NCI-H146 (cell line): ENCODE measurements around the gene TSG101.

Experiments
- DNase-seq: peaks from one replicate; lab custom pipeline; 2025; lab: John Stamatoyannopoulos, UW

The TSG101 gene, protein sequence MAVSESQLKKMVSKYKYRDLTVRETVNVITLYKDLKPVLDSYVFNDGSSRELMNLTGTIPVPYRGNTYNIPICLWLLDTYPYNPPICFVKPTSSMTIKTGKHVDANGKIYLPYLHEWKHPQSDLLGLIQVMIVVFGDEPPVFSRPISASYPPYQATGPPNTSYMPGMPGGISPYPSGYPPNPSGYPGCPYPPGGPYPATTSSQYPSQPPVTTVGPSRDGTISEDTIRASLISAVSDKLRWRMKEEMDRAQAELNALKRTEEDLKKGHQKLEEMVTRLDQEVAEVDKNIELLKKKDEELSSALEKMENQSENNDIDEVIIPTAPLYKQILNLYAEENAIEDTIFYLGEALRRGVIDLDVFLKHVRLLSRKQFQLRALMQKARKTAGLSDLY

DNA sequence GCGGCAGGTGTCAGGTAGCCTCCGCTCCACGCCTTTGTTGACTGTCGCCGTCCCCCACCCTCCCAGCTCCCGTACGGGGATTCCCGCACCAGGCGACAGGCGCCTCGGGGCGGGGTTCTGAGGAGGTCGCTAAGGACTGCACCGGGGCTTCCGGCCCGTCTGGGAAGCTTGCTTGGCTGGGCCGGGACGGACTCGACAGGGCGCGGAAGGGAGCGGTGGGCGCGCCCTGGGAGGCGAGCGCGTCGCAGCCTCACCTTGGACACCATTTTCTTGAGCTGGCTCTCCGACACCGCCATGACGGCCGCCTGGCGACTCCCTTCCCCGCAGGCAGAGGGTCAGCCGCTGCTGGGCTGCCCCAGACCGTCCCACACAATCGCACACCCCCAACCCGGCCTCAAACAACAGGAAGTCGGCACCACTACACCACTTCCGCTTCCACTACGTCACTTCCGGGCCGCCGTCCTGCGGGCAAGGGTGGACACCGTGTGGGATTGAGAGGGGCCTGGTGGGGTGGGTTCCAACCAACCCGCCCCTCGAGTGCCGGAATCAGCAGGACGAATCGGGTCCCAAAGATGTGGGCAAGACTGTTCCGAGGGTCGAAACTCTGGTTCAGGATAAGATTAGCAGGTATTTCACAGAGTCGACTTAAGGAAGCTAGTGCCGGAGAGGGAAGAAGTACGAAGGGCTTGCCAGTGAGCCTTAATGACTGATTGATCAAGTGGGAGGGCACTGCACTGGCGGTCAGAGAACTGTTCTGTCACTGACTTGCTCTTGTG is at the start of gene TSG101:
Gene TSG101 (minus strand): TSS at position 422 of the 776 bp plus-strand sequence. CDS start 126 bp downstream, at position 296.
- DNase-seq: peak; percentile 93

DNA sequence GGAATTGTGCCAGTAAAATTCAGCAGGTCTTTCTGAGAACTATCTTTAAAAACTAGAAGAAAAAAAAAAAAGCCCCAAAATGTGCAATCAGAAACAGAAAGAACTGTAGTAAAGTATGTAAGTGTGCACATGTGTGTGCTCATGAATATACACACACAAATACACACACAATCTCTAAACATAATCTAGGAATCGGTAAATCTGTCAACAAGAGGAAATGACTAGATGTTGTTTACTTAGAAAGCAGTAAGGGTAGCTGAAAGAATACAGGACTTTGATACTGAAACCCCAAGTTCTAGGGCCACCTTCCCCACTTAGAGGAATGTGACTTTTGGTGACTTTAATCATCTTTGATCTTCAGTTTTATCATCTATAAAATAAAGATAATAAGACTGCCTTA is 48.6 kb upstream of the TSG101 start:
- DNase-seq: no peak

DNA sequence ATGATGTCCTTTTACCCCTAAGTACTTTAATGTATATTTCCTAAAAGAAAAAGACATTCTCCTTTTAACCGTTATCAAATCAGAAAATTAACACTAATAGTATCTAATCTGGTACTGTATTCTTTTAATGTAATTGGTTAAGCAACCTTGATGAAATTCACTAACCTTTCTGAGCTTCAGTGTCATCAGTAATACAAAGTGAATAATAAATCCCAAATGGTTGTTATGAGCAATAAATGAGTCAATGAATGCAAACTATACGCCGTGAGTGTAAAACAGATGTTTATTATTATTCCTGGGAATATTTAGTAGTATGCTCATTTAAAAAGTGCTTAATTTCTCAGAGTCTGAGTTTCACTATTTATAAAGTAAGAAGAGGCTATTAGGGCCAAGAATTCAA is 40.3 kb upstream of the TSG101 start:
- DNase-seq: no peak

DNA sequence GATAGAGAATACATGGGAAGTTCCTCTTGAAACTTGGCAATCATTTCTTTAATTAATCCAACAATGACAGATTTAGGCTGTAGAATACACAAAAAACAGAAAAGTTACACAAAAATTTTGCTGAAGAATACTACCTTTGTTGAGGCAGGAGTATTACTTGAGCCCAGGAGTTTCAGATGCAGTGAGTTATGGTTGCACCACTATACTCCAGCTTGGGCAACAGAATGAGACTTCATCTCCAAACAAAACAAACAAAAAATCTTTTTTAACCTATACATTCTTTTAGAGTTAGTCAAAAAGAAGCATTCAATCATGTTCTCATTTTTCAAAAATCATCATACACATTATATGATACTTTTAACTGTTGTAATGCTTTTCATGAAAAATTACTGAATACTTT is 39.7 kb upstream of the TSG101 start:
- no peak for DNase-seq

DNA sequence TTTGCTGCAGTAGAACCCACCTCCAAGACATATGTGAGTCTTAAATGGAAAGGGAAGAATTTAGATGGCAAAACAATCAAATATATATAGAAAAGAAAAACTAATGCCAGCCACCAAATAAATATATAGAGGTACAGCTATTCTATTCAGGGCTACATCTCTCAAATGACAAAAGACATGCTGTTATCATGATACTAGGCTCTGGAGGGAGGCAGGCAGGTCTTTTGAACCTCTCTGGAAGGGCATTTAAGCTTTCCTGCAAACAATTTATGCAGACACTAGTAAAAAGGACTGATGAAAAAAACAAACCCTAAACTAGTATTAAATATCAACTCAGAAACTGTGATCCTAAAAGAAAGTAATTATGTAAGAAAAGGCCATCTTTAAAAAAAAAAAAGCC is 37.4 kb upstream of the TSG101 start:
- no peak for DNase-seq

DNA sequence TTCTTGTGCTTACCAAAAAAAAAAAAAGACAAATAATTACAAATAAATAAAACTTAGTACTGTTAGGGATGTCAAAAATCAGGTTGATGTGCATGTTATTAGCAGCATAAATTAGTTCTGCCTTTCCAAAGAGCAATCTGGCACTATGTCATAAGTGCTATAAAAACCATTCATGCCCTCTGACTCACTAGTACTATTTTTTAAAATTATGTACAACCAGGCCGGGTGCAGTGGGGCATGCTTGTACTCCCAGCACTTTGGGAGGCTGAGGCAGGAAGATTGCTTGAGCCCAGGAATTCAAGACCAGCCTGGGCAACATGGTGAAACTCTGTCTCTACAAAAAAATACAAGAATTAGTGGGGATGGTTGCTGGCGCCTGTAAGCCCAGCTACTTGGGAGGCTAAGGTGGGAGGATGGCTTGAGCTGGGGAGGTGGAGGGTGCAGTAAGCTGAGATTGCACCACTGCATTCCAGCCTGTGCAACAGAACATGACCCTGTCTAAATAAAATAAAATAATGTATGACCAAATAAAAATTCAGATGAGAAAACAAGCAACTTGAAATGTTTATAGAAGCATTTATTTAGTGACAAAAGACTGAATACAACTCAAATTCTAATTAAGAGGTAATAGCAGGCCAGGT is 36.5 kb upstream of the TSG101 start:
- DNase-seq: no peak

DNA sequence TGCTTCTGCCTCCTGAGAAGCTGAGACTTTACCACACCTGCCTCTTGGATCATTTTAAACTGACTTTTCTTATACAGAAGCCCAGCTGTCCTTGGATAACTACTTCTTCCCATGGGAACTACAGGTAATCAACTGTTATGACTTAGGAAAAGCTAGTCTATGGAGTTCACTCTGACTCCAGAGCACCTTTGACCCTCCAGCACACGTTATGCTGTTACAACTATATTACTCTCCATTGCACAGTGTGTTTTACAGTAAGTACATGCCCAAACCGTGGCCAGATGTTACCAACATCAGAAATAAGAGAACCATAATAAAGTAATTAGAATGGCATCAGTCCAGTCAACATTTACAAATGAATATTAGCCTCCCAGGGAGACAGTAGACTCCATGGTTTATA is 21.3 kb upstream of the TSG101 start:
- no peak for DNase-seq

DNA sequence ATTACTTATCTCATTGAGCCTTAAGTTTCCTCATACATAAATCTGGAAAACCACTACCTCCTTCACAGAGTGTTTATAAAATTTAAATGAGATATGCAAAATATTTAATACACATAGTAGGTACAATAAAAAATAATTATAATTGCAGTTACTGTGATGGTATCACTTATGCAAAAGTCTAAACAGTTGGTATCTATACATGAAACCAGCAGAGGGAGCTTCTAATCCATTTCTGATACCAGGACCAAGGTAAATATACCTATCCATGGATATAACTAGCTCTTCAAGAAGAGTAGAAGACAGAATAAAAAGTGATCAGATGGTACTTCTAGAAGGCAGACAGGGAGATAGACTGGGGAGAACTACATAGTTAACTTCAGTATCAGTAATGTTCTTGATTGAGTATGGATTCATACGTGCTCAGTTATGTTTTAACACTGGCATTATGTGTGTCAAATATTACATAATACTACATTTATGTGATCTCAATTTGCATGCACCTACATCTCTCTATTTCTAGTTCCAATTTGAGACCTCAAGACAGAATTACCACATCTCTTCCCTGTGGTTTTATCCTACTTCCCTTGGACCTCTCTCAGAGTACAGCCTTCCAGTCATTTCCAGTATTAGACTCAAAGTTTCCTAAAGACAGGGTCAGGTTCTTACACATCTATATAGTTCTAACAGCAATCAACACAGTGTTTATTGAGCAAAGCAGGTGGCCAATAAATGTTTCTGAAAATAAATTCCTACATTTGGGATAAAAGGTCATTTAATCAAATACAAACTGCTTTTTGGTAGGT is 13.7 kb upstream of the TSG101 start:
- DNase-seq: peak; percentile 20

DNA sequence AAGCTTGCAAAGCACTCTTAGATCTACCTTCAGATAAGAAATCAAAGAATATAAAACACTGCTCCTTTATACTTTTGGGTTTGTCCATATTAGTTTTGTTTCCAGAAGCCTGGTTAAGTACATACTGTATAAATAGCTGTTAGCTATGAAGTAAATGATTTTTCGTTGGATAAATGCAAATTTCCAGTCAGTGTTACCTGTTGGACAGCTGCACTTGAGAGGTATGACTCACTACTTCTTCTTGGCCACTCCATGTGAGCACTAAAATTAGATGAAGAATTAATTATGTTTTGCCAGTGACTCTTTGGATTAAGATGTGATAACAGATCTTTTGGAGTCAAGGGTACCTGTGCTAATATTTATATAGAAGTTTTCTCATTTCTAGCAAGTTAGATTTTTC is 9.5 kb upstream of the TSG101 start:
- no peak for DNase-seq

DNA sequence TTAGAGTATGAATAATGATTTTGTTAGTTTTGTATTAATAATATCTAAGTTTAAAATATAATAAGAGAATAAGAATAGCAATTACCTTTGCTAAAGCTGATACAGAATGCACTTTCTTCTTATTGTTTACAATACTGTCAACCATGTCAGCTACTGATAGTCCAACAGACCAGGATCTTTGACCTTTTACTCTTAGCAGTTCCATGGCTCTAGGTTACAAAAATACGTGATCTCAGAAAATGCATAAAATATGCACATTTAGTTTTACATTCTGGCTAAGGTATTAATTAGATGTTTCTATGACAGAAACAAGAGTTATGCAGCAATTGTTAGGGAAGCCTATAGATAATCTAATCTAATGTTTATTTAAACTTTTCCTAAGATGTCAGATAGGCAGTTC is 7.5 kb upstream of the TSG101 start:
- no peak for DNase-seq

DNA sequence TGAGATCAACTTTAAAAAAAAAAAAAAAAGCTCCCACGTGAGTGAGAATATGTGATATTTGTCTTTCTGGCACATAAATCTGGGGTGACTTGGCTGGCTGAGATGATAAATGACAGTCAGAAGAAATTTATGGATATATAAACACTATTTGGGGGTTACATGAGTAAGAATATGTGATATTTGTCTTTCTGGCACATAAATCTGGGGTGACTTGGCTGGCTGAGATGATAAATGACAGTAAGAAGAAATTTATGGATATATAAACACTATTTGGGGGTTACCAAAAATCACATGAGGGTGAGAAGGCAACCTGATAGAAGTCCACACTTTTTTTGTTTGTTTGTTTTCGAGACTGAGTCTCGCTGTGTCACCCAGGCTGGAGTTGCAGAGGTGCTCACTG is 6.6 kb upstream of the TSG101 start:
- DNase-seq: no peak

DNA sequence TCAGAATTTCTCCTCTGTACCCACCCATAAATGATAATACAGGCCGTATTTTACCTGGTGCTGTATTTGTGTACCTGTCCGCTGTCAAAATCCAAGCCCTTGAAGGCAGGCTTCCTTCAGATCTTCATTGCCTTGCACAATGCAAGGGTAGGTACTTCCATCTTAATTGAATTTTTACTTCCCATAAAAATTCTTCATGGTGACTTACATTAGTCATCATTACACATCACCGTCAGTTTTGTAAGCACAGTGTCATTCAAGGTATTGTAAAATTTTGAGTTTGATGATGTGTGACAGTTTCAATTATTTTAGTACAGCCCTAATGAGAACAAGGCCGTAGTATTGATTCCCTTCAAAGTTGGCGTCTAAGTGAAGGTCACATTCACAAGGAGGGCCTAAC is 770 bp upstream of the TSG101 start:
- no peak for DNase-seq

DNA sequence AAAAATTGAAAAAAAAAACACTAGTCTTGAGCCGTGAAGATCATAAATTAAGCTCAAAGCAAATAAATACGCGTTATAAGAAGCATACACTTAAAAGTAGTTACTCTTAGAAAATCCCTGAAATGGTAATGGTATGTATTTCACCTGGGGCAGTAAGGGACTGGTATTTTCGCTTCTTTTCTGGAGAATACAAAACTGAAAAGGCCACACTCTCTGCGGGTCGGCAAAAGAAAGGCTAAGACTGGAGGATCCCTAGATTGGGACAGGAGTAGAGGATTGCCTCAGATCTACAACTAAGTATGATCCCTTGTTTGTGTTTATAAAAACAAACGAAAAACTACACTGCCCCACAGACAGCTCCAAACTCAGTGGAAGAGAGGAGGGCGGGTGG is 617 bp downstream of the TSG101 start:
- no peak for DNase-seq

DNA sequence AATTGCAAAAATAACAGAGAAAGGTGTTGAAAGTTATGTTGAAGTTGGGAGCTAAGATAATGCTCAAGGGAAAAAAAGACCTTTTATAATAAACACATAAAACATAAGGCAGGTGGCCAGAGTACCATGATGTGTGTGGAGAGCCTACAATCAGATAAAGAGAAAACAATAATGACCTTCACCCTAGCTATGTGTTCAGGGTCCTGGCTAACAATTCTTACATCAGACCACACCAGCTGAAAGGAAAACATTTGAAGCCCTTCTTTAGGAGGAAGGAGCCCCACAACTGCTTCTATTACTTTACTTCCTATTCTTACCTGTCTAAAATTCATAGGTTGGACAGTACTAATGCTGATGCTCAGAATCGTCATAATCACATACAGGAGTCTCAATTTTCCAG is 2.5 kb downstream of the TSG101 start:
- no peak for DNase-seq

DNA sequence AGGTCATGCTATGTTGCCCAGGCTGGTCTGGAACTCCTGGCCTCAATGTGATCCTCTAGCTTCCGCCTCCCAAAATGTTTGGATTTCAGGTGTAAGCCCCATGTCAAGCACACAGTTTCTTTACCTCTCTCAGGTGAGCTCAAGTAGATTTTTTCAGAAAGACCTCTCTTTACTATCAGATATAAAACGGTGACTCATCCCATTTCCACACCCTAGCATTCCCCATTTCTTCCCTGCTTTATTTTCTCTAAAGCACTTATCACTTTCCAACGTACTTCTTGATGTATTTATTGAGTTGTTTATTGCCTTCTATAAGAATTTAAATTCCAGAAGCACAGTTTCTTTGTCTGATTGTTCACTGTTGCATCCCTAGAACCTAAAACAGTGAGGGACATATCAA is 3.7 kb downstream of the TSG101 start:
- DNase-seq: no peak

DNA sequence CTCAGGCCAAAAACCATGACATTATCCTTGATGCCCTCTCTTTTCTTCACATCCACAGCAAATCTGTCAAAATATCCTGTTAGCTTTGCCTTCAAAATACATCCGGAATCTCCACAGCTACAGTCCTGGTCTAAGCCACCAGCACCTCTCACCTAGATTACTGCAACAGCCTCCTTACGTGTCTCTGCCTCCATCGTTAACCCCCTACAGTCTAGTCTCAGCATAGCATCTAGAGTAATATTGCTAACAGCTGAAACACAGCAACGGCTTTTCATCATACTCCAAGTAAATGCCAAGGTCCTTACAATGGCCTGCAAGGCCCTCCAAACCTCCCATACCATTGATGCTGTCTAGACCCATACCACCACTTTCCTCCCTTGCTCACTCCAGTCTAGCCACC is 4.4 kb downstream of the TSG101 start:
- DNase-seq: no peak

DNA sequence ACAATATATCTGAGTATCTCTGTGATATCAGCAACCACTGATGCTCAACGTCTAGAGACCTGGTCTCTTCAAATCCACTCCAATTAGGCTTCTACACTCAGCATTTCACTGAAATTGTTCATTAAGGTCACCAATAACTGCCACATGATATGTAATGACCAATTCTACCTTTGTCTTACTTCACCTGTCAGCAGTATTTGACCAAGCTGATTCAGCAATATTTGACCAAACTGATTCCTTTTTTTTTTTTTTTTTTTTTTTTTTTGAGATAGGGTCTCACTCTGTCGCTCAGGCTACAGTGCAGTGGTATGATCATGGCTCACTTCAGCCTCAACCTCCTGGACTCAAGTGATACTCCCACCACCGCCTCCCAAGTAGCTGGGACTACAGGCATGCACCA is 5.6 kb downstream of the TSG101 start:
- DNase-seq: no peak

DNA sequence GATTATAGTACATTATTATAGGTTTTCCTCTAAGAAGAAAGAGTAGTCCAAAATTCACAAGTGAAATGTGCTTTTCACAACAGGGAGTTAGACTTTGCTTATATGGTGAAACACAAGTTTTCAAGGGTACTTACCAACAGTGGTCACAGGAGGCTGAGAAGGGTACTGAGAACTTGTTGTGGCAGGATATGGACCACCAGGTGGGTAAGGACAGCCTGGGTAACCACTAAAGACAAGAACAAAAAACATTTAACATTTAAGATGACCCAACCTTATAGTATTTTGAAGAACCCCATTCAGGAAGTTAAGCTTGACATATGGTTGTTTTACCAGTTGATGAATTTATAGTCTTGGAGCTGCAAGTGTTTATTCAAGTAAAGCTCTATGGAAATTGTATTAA is 24.4 kb downstream of the TSG101 start:
- no peak for DNase-seq

DNA sequence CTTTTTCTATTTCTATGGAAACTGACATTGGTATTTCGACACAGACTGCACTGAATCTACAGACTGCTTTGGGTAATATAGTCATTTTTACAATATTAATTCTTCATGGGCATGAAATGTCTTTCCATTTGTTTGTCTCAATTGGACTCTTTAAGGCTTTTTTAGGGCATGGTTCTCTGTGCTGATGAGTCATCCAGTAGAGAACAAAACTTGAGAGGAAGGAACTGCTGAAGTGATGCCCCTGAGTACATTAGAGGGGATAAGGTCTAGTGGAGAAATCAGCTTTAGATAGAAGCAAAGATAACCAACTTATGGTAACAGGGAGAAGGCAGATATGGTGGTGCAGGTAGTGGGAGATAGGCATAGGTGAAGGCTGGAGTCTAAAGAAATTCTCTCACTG is 25.1 kb downstream of the TSG101 start:
- DNase-seq: no peak

DNA sequence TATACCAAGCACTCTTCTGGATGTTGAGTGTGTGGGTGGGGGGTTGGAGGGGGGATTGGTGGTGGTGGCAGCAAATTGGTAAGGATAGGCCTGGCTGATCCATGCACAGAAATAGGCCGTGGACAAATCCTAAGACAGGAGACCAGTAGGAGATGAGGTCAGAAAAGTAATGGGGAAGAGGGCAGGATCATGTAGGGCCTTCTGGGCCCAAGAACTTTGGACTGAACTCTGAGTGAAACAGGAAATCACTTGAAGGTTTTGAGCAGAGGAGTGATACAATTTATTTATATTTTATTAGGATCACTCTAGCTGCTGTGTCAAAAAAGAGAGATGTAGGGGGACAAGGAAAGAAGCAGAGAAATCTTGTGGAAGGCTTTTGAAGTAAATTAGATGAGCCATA is 28.7 kb downstream of the TSG101 start:
- no peak for DNase-seq

DNA sequence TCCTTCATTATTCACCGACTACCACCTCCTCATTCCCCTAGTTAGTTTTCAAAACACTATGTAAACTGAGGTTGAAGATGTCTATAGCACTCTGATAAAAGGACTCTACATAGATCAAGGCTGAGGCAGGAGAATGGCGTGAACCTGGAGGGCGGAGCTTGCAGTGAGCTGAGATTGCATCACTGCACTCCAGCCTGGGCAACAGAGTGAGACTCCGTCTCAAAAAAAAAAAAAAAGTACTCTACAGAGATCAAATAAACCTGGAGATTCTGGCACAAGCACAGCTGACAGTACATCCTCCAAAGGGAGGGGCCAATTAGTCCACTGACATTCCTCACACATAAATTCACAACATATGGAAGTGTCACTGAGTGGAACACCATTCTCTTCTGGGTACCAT is 31.0 kb downstream of the TSG101 start:
- DNase-seq: no peak

DNA sequence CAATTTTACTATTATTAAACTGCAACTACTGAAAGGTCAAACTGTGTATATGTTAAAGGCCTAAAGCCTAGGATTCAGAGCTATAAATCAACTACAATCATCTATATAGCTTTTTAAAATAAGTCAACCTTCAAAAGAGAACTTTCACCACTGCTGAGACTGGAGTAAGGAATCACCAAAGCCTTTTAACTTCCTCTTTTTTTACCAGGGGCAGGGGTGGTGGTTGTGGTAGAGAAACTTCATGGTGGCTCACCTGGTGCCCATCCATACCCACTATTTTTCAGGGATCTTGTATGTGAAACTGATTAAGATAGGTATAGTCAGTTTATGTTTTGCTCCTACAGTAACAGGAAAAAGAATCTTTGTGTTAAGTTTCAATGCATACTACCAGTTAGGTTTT is 31.5 kb downstream of the TSG101 start:
- DNase-seq: no peak
